Measurements from ENCODE around the gene CDC42EP1. TPM values are rescaled to one million over a fixed set of nuclear protein-coding genes. Genes with fewer than 3 reads are reported as not detected.
A peak's percentile ranks its signal among the peaks of the same experiment; 100 is the strongest.

CDC42EP1 gene
- polyA plus RNA-seq, 1 of the 3 experiments (the other 2 are of a cell fraction) = 24.9 TPM

GRCh38 chr22:37591823-37592404 lies 31.6 kb downstream of the CDC42EP1 start:
- WGBS (ENCODE audit: low lambda C conversion rate) = 89% methylated on average over 12 of the region's 12 CpGs
- H3K79me2 ChIP-seq (ENCODE audit: insufficient read depth) = no peaks in the 10 kb centered on the region
- ChIA-PET CTCF (interaction anchor here (0.7 to 9.2 kb wide), 40 partner anchors 8 to 414 kb away, joined by 3 to 95 read pairs (median 6); partner anchors contain the start of genes CDC42EP1, GGA1, LGALS1 and LGALS2), POLR2A (interaction anchor here (1.3 kb wide), 1 partner anchor 17 kb away, joined by 13 read pairs; the partner anchor contains the start of gene GGA1)
- DNase-seq = no peak
- H3F3A ChIP-seq (replicated peaks; ENCODE audit: insufficient read depth) = no peaks in the 10 kb centered on the region
- TF ChIP-seq RAD21 (IDR thresholded peaks at IDR 0.05; ENCODE audit: low read length) (no peak), RFX5 (IDR thresholded peaks at IDR 0.05; ENCODE audit: low read length) (no peak), GABPA (IDR thresholded peaks at IDR 0.05; ENCODE audit: low read depth) (no peak), YY1 (IDR thresholded peaks at IDR 0.05; ENCODE audit: low read depth) (no peak), USF1 (IDR thresholded peaks at IDR 0.05; ENCODE audit: borderline replicate concordance, low read depth) (no peak), RXRA (IDR thresholded peaks at IDR 0.05; ENCODE audit: borderline replicate concordance, low read depth) (no peak), MAX (IDR thresholded peaks at IDR 0.05; ENCODE audit: low read depth) (no peak), SMC3 (IDR thresholded peaks at IDR 0.05; ENCODE audit: low read depth, low read length) (no peak), PBX3 (IDR thresholded peaks at IDR 0.05) (no peak), RCOR1 (IDR thresholded peaks at IDR 0.05; ENCODE audit: low read length) (no peak), JUND (IDR thresholded peaks at IDR 0.05) (no peak), CTCF (IDR thresholded peaks at IDR 0.05) (no peak), NRF1 (IDR thresholded peaks at IDR 0.05; ENCODE audit: low read depth, low read length) (no peak), GATA2 (CRISPR knock-in tag; IDR thresholded peaks at IDR 0.05) (no peak), CHD2 (IDR thresholded peaks at IDR 0.05; ENCODE audit: low read length, partially characterized antibody) (no peak)
- H3K36me3 ChIP-seq (replicated peaks in 1 of 2; ENCODE audit: control insufficient read depth in 1 of 2, insufficient read depth in 2 of 2, low read length in 1 of 2) = no peaks in the 10 kb centered on the region
- H3K9ac ChIP-seq = no peak overlapping the region
- H3K9me2 ChIP-seq = no peaks in the 10 kb centered on the region
- H2AFZ ChIP-seq (ENCODE audit: low read depth) = peak overlapping the region; percentile 72
- H4K20me1 ChIP-seq (ENCODE audit: insufficient read depth) = no peaks in the 10 kb centered on the region
- H3K27me3 ChIP-seq (ENCODE audit: insufficient read depth) = no peaks in the 10 kb centered on the region; the same call in 1 of the 2 replicates
- H3K27ac ChIP-seq (ENCODE audit: low read depth in 2 of 2, low read length in 1 of 2) = no peak overlapping the region
- H3K4me3 ChIP-seq (ENCODE audit: low read depth in 2 of 2, low read length in 1 of 2) = peak overlapping the region; percentile 21 to 42; a peak in 3 of 4 replicates
- H3K4me1 ChIP-seq (ENCODE audit: control insufficient read depth in 1 of 2, insufficient read depth in 2 of 2, low read depth in 1 of 2, low read length in 1 of 2) = no peaks in the 10 kb centered on the region
- H3K9me3 ChIP-seq = no peaks in the 10 kb centered on the region
- H3K4me2 ChIP-seq = peak overlapping the region; percentile 57; the same call in 1 of the 2 replicates

Data from SK-N-SH (cell line).